ENCODE results near the gene ASNSD1.

Gene ASNSD1

GRCh38 chr2:189673661-189674373 is 12.6 kb downstream of the ASNSD1 start:
- in situ Hi-C loops (cut with MboI; ENCODE audit: low pct_unique_long_range_greater_than_20kb, low sequenced_read_pairs, unreplicated experiment), result loop anchor here (25.0 kb wide), 1 partner anchor 388 kb away; the partner anchor contains the start of gene MSTN
- TF ChIP-seq, protein P1, sequence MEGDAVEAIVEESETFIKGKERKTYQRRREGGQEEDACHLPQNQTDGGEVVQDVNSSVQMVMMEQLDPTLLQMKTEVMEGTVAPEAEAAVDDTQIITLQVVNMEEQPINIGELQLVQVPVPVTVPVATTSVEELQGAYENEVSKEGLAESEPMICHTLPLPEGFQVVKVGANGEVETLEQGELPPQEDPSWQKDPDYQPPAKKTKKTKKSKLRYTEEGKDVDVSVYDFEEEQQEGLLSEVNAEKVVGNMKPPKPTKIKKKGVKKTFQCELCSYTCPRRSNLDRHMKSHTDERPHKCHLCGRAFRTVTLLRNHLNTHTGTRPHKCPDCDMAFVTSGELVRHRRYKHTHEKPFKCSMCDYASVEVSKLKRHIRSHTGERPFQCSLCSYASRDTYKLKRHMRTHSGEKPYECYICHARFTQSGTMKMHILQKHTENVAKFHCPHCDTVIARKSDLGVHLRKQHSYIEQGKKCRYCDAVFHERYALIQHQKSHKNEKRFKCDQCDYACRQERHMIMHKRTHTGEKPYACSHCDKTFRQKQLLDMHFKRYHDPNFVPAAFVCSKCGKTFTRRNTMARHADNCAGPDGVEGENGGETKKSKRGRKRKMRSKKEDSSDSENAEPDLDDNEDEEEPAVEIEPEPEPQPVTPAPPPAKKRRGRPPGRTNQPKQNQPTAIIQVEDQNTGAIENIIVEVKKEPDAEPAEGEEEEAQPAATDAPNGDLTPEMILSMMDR (IDR thresholded peaks at IDR 0.05; ENCODE audit: extremely low read depth, insufficient read depth, missing control alignments), result no peak
- DNase-seq (ENCODE audit: low spot score), result no peak

DNA sequence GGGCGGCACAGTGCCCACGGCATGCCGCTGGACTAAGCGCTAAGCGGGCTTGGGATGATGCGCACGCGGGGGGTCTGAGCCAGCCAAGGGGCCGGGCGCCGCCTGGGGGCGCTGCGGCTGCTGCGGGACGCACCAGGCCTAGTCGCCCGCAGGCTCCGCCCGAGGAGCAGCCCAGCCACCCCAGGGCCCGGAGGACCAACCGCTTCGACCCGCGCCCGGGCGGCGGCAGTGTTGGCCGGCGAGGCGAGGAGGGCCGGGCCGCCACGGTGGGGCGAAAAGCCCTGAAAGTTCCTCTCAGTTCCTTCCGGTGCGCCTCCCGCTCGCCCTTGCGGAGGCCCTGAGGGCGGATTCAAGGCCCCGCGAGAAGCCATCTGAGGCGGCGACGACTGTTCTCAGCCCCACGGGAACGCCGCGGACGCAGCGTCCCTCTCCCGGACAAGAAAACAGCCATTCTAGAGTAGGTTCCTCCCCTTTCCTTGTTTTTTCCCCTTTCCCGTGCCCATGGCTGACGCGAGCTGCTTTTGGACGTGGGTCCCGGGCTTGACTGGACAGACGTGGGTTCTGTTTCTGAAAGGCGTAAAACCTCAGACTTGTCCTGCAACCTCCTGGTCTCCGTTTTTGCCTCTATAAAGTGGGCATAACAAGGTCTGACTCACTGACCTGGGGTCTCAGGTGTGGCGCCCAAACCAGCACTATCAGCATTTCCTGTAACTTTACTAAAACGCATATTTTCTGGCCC is 13.3 kb downstream of the ASNSD1 start, which contains the start of gene ANKAR:
Gene ANKAR, plus strand, starts transcription at position 297 of the 739 bp plus-strand sequence. CDS start 1,821 bp downstream, outside the sequence.
- in situ Hi-C loops (cut with MboI; ENCODE audit: low pct_unique_long_range_greater_than_20kb, low sequenced_read_pairs, unreplicated experiment), result loop anchor here (25.0 kb wide), 1 partner anchor 388 kb away; the partner anchor contains the start of gene MSTN
- TF ChIP-seq, protein P1 (IDR thresholded peaks at IDR 0.05; ENCODE audit: extremely low read depth, insufficient read depth, missing control alignments), result peak; percentile 85
- DNase-seq (ENCODE audit: low spot score), result peak; percentile 89

GRCh38 chr2:189676471-189676870 is 15.2 kb downstream of the ASNSD1 start:
- in situ Hi-C loops (cut with MboI; ENCODE audit: low pct_unique_long_range_greater_than_20kb, low sequenced_read_pairs, unreplicated experiment), result no loop called here
- TF ChIP-seq, protein P1 (IDR thresholded peaks at IDR 0.05; ENCODE audit: extremely low read depth, insufficient read depth, missing control alignments), result no peak
- no peak for DNase-seq (ENCODE audit: low spot score)

DNA sequence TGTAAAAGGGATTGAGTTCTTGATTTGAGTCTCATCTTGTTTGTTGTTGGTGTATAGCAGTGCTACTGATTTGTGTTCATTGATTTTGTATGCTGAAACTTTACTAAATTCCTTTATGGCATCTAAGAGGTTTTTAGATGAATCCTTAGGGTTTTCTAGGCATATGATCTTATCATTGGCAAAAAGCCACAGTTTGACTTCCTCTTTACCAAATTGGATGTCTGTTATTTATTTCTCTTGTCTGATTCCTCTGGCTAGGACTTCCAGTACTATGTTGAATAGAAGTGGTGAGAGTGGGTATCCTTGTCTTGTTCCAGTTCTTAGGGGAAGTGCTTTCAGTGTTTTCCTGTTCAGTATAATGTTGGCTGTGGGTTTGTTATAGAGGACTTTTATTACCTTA is 18.0 kb downstream of the ASNSD1 start:
- TF ChIP-seq, protein P1 (IDR thresholded peaks at IDR 0.05; ENCODE audit: extremely low read depth, insufficient read depth, missing control alignments), result no peak
- no peak for DNase-seq (ENCODE audit: low spot score)
- in situ Hi-C loops (cut with MboI; ENCODE audit: low pct_unique_long_range_greater_than_20kb, low sequenced_read_pairs, unreplicated experiment), result no loop called here

GRCh38 chr2:189681203-189681602 is 19.9 kb downstream of the ASNSD1 start:
- in situ Hi-C loops (cut with MboI; ENCODE audit: low pct_unique_long_range_greater_than_20kb, low sequenced_read_pairs, unreplicated experiment), result no loop called here
- DNase-seq (ENCODE audit: low spot score), result no peak

GRCh38 chr2:189681903-189682302 is 20.6 kb downstream of the ASNSD1 start:
- DNase-seq (ENCODE audit: low spot score), result no peak
- in situ Hi-C loops (cut with MboI; ENCODE audit: low pct_unique_long_range_greater_than_20kb, low sequenced_read_pairs, unreplicated experiment), result no loop called here
- TF ChIP-seq, protein P1 (IDR thresholded peaks at IDR 0.05; ENCODE audit: extremely low read depth, insufficient read depth, missing control alignments), result no peak

More at GRCh38 chr2:189681203-189681602, 19.9 kb downstream of the ASNSD1 start:
- TF ChIP-seq, protein P1 (IDR thresholded peaks at IDR 0.05; ENCODE audit: extremely low read depth, insufficient read depth, missing control alignments), result no peak

All from GM13977 (cell line).